IPS-NIHi11 (cell line): ENCODE results near the gene RFC2.
A peak's percentile ranks its signal among the peaks of the same experiment; 100 is the strongest.
"Not testable (repeated sequence)": the region's sequence is repeated elsewhere in the genome, so short reads cannot be mapped to it uniquely, and the experiment has no call there.

Experiments used
- DNase-seq: peaks from one replicate; pipeline ENCODE4 v3.0.0; 2012; ENCODE audit warnings: mixed read lengths, low spot score

Gene RFC2

GRCh38 chr7:74217455-74218342 is 36.5 kb downstream of the RFC2 start:
- no peak for DNase-seq

- DNase-seq: no peak
Observed at GRCh38 chr7:74216361-74216761, 37.8 kb downstream of the RFC2 start.

GRCh38 chr7:74215921-74216320 is 38.3 kb downstream of the RFC2 start:
- no peak for DNase-seq

- no peak for DNase-seq
Observed at GRCh38 chr7:74214816-74215630, 39.2 kb downstream of the RFC2 start.

- DNase-seq: no peak
Observed at GRCh38 chr7:74212661-74213060, 41.5 kb downstream of the RFC2 start.

GRCh38 chr7:74208241-74208640 is 46.0 kb downstream of the RFC2 start:
- DNase-seq: not testable (repeated sequence)

GRCh38 chr7:74207586-74207985 is 46.6 kb downstream of the RFC2 start:
- DNase-seq: no peak

GRCh38 chr7:74206589-74207120 is 47.5 kb downstream of the RFC2 start:
- peak; percentile 89 for DNase-seq

GRCh38 chr7:74206052-74206451 is 48.1 kb downstream of the RFC2 start:
- DNase-seq: not testable (repeated sequence)

GRCh38 chr7:74203956-74204618 is 50.1 kb downstream of the RFC2 start:
- DNase-seq: no peak

GRCh38 chr7:74202841-74203556 is 51.2 kb downstream of the RFC2 start:
- no peak for DNase-seq

- DNase-seq: no peak
Observed at GRCh38 chr7:74199551-74200355, 54.4 kb downstream of the RFC2 start.

GRCh38 chr7:74197449-74198124 is 56.6 kb downstream of the RFC2 start:
- DNase-seq: no peak

GRCh38 chr7:74195968-74196654 is 58.1 kb downstream of the RFC2 start:
- not testable (repeated sequence) for DNase-seq

GRCh38 chr7:74195139-74195860 is 58.9 kb downstream of the RFC2 start:
- DNase-seq: not testable (repeated sequence)

- no peak for DNase-seq
Observed at GRCh38 chr7:74194686-74195085, 59.5 kb downstream of the RFC2 start.

- no peak for DNase-seq
Observed at GRCh38 chr7:74193913-74194312, 60.3 kb downstream of the RFC2 start.

- DNase-seq: no peak
Observed at GRCh38 chr7:74193054-74193453, 61.1 kb downstream of the RFC2 start.

GRCh38 chr7:74191231-74191630 is 63.0 kb downstream of the RFC2 start:
- no peak for DNase-seq
